Choroid plexus epithelial cell (primary cell): Measurements from ENCODE around the gene EDNRA.

ENCODE experiments used
- DNase-seq: peaks from one replicate; pipeline ENCODE4 v3.0.0-alpha.2; 2010; ENCODE audit warnings: low read depth
- H3K4me3 ChIP-seq: 2 replicates; pipeline ENCODE4 v1.5.1; 2011; ENCODE audit warnings: low read depth, mild to moderate bottlenecking, control low read depth, low read length, moderate library complexity
- TF ChIP-seq, protein P1 (sequence below): conservative IDR thresholded peaks from 2 replicates; pipeline ENCODE4 v1.5.1; 2011; ENCODE audit warnings: low read depth, mild to moderate bottlenecking, control low read depth, inconsistent platforms, low read length, moderate library complexity

Gene EDNRA

DNA sequence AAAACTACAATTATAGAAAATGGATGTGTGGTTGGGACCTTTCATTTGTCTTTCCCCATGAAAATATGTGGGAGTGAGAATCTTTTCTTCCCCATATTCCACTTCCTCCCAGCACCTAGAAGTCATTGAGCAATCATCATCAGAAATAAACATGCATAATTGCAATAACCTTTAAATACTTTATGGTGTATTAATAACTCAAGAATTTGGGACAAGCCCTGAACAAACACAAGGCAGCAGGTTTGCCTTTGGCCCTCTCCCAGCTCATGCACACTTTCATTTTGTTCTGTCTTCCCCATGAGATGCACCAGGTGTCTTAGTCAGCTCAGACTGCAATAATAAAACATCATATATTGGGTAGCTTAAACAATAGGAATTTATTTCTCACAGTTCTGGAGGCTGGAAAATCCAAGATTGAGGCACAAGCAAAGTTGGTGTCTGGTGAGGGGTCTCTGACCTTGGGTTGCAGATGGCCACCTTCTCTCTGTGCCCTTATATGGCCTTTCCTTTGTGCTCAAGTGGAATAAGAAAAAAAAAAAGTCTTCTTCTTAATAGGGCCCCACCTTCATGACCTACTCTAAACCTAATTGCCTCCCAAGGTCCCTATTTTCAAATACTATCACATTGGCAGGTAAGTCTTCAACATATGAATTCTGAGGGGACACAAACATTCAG lies 101.6 kb downstream of the EDNRA start:
- H3K4me3 ChIP-seq: no peak overlapping the region
- TF ChIP-seq, protein P1, sequence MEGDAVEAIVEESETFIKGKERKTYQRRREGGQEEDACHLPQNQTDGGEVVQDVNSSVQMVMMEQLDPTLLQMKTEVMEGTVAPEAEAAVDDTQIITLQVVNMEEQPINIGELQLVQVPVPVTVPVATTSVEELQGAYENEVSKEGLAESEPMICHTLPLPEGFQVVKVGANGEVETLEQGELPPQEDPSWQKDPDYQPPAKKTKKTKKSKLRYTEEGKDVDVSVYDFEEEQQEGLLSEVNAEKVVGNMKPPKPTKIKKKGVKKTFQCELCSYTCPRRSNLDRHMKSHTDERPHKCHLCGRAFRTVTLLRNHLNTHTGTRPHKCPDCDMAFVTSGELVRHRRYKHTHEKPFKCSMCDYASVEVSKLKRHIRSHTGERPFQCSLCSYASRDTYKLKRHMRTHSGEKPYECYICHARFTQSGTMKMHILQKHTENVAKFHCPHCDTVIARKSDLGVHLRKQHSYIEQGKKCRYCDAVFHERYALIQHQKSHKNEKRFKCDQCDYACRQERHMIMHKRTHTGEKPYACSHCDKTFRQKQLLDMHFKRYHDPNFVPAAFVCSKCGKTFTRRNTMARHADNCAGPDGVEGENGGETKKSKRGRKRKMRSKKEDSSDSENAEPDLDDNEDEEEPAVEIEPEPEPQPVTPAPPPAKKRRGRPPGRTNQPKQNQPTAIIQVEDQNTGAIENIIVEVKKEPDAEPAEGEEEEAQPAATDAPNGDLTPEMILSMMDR: no peak
- peak; percentile 91 for DNase-seq

DNA sequence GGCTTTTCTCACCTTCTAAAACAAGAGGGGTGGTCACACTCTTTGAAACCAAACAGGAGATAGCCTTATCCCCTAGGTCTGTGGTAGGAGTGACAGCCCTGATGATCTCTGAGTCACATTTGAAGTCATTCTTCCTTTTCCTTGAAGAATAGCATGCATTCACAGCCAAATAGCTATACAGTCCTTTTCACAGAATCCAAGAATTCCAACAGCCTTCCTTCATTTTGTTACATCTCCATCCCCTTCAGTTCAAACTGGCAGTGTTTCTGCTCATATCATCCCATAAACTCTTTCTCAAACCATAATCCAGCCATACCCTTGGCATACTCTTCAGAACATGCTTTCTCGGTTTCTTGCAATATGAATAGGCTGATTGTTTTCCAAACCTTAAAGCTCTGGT lies 103.0 kb downstream of the EDNRA start:
- TF ChIP-seq, protein P1: no peak
- no peak overlapping the region for H3K4me3 ChIP-seq
- DNase-seq: no peak

DNA sequence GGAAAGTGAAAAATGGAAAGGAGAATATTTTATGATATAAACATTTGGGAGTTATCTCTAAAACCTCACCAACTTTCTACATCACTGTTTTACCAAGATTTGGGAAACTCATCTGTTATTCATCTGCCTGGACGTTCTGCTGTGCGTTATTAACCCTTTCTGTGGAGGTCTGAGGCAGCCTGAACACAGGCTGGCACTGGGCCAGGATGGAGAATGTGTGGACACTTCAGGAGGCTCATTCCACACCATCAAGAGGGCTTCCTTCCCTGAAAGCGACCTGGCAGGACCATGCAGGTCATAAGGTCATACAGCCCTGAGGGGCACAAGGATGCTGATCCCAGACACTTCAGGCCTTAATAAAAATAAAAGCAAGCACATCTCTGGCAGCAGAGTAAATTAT lies 105.1 kb downstream of the EDNRA start:
- no peak for DNase-seq
- H3K4me3 ChIP-seq: no peak overlapping the region
- TF ChIP-seq, protein P1: no peak

DNA sequence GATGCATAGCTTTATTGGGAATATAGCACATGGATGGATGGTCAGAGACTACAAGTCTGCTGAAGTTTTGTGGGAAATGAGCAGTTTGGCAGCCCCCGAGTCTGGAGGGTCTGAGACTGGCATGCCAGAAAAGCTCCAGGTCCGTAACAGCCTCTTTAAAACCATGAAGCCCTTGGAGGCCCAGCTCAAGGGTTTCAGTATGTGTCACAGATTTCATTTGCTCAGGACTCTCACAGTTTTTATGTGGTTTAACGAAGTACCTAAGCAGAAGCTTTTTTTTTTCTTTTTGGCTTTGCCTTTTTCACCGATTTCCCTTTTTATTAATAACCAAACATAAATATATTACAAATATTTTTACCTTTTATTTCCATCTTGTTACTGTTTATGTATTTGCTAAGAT lies 105.7 kb downstream of the EDNRA start:
- no peak overlapping the region for H3K4me3 ChIP-seq
- no peak for DNase-seq
- TF ChIP-seq, protein P1: no peak

DNA sequence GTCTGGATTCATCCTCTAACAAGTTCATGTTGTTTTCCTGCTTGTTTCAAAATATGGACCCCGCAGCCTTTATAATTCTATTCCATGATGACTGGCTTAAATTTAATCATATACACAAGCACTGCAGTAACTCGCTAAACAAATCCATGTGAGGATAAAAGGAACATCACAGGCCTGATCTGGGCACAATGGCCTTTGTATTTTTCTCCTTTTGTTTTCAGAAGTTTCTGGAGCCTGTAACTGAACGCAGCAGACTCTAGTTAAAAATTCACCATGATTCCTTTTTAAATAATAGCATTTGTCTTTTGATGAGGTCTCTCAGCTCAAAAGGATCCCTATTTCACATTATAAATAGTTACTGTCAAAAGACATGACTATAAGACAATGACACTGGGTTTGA lies 106.1 kb downstream of the EDNRA start:
- no peak for DNase-seq
- H3K4me3 ChIP-seq: no peak overlapping the region
- TF ChIP-seq, protein P1: no peak

DNA sequence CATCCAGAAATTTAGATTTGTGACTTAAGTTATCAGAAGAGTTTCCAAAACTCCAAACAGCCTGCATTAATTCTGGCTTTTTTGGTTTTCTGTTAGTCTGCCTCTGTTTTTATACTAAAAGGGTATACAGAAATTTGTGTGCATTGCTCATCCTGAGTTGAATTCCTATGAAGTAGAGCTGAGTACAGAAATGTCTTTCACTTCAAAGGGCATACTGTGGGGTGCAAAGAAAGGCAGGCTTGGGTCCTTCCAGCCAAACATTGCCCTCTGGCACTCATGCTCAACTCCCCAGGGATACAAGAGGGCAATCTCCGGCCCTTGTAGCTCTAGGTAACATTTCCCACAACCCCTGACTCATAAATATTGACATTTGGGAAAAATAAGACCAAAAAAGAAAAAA lies 108.7 kb downstream of the EDNRA start:
- peak; percentile 51 for DNase-seq
- TF ChIP-seq, protein P1: no peak
- H3K4me3 ChIP-seq: no peak overlapping the region

DNA sequence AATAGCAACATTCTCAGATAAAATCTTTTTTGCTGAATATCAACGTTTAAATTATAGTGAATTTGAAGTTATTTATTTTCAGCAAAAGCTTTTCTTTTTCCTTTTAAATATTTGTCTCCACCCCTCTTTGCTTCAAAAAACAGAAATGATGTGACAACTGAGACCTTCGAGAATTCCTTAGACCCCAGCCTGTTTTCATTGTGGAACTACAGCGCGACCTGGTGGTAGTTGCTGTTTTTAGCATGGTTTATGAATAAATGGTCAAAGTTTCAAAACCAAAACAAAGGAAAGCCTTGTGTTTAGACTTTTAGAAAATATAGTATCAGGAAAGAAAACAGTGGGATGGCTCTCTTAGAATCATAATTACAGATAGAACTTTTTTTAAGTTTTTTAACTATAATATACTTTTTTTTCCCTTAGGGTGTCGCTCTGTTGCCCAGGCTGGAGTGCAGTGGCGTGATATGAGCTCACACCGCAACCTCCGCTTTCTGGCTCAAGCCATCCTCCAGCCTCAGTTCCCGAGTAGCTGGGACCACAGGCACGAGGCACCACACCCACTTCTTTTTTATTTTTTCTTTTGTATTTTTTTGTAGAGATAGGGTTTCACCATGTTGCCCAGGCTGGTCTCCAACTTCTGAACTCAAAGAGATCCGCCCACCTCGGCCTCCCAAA lies 109.5 kb downstream of the EDNRA start:
- no peak overlapping the region for H3K4me3 ChIP-seq
- TF ChIP-seq, protein P1: peak; percentile 82
- peak; percentile 91 for DNase-seq
